ENCODE results near the gene C10orf88. TPM values are rescaled to one million over a fixed set of nuclear protein-coding genes. Genes with fewer than 3 reads are reported as not detected.
"Not testable (repeated sequence)": the region's sequence is repeated elsewhere in the genome, so short reads cannot be mapped to it uniquely, and the experiment has no call there.

Gene C10orf88
- total RNA-seq, 3 donors from 2014 or later (not counting 1 experiment from before 2014, with no cell fraction given), result 6.1 to 8.5 (median 7.2) TPM

DNA sequence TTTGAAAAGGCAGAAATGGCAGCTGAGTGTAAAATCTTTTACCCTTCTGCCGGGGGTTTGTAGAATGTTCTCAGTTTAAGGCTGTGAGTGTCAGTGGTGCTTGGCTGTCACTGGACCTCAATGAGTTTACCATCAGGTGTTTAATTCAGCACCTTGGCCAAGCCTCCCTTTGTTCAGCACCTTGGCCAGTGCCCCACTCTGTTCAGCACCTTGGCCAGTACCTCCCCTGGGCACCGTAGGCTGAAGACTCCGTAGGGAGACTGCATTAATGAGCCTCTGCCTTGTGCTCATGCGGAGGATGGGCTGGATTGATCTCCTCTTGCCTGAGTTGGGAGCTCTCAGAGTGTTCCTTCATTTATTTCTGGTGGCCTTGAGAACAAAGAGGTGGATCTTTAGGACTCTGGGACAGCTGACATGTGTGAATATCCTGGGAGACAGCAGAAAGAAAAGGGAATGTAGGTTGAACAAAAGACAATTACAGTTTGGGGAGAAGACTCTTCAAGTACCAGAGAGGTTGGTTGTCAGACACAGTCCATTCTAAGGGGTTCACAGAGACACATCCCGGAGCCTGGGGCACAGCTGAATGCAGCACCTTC lies 42.0 kb downstream of the C10orf88 start:
- Mint-ChIP-seq H3K4me3 (no peak overlapping the region), H3K9me3 (no peaks in the 10 kb centered on the region), H3K4me1 (no peaks in the 10 kb centered on the region), H3K36me3 (no peaks in the 10 kb centered on the region), H3K27ac (no peak overlapping the region), H3K27me3 (ENCODE audit: low read depth in 2 of 2) (peaks cover 8 to 16% of the 10 kb centered on the region in 2 donors)
- DNase-seq (peak; percentile 26 to 66), ATAC-seq (peak; percentile 72 to 84 (median 72))
- 28% methylated on average over 5 of the region's 5 CpGs for WGBS (ENCODE audit: insufficient coverage)
- Histone ChIP-seq H3K27ac (ENCODE audit: low read length) (no peak overlapping the region), H3K4me1 (ENCODE audit: control insufficient read depth, insufficient read depth, low read length) (no peaks in the 10 kb centered on the region), H3K9me3 (ENCODE audit: control insufficient read depth, insufficient read depth, low read length) (no peaks in the 10 kb centered on the region), H3K36me3 (ENCODE audit: control insufficient read depth, insufficient read depth, low read length) (no peaks in the 10 kb centered on the region), H3K27me3 (ENCODE audit: control insufficient read depth, insufficient read depth, low read length) (no peaks in the 10 kb centered on the region), H3K4me3 (ENCODE audit: low read length) (no peak overlapping the region)
- TF ChIP-seq, protein P1, sequence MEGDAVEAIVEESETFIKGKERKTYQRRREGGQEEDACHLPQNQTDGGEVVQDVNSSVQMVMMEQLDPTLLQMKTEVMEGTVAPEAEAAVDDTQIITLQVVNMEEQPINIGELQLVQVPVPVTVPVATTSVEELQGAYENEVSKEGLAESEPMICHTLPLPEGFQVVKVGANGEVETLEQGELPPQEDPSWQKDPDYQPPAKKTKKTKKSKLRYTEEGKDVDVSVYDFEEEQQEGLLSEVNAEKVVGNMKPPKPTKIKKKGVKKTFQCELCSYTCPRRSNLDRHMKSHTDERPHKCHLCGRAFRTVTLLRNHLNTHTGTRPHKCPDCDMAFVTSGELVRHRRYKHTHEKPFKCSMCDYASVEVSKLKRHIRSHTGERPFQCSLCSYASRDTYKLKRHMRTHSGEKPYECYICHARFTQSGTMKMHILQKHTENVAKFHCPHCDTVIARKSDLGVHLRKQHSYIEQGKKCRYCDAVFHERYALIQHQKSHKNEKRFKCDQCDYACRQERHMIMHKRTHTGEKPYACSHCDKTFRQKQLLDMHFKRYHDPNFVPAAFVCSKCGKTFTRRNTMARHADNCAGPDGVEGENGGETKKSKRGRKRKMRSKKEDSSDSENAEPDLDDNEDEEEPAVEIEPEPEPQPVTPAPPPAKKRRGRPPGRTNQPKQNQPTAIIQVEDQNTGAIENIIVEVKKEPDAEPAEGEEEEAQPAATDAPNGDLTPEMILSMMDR (IDR thresholded peaks at IDR 0.05), result no peak
- intact Hi-C loops (cut with micrococcal nuclease), result no loop called here

DNA sequence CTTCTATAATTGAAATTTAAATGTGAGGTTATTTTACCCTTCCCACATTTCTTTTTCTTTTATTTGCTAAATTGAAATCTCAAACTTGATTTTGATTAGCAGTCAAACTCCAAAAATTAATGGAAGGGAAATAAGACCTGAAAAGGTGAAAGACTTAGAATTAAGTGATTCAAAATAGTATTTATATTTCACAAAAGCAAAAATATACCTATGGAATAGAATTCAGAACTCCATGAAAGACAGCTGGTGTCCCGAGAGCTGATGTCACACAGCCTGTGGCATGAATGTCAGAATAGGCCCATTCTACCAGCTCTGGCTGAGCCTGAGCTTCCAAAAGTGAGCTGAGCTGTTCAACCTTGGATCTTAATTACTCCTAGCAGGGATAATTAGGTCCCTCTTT lies 43.7 kb downstream of the C10orf88 start, which contains the start of gene FAM24A:
TSS of gene FAM24A (plus strand) at position 301 of the 400 bp plus-strand sequence. CDS start 1,025 bp downstream, outside the sequence.
- Mint-ChIP-seq H3K27ac (no peak within 1 kb of the TSS), H3K9me3 (no peaks in the 10 kb centered on the region), H3K4me1 (no peaks in the 10 kb centered on the region), H3K27me3 (ENCODE audit: low read depth in 2 of 2) (peaks cover 8 to 23% of the 10 kb centered on the region in 2 donors), H3K4me3 (no peak within 1 kb of the TSS), H3K36me3 (no peaks in the 10 kb centered on the region)
- ATAC-seq (no peak), DNase-seq (no peak)
- no peak within 1 kb of the TSS for H3K27ac ChIP-seq (ENCODE audit: low read length)
- no peak within 1 kb of the TSS for H3K4me3 ChIP-seq (ENCODE audit: low read length)
- no peaks in the 10 kb centered on the region for H3K9me3 ChIP-seq (ENCODE audit: control insufficient read depth, insufficient read depth, low read length)
- no peaks in the 10 kb centered on the region for H3K4me1 ChIP-seq (ENCODE audit: control insufficient read depth, insufficient read depth, low read length)
- H3K27me3 ChIP-seq (ENCODE audit: control insufficient read depth, insufficient read depth, low read length), result no peaks in the 10 kb centered on the region
- H3K36me3 ChIP-seq (ENCODE audit: control insufficient read depth, insufficient read depth, low read length), result no peaks in the 10 kb centered on the region
- TF ChIP-seq, protein P1 (IDR thresholded peaks at IDR 0.05), result no peak
- WGBS (ENCODE audit: insufficient coverage), result 86% methylated on average over 1 of the region's 1 CpG
- intact Hi-C loops (cut with micrococcal nuclease), result no loop called here

GRCh38 chr10:122903861-122904260 lies 50.2 kb downstream of the C10orf88 start:
- intact Hi-C loops (cut with micrococcal nuclease); H3K4me1 ChIP-seq (ENCODE audit: control insufficient read depth, insufficient read depth, low read length); H3K27ac ChIP-seq (ENCODE audit: low read length); DNase-seq; H3K4me3 ChIP-seq (ENCODE audit: low read length); H3K4me1 Mint-ChIP-seq; H3K27me3 ChIP-seq (ENCODE audit: control insufficient read depth, insufficient read depth, low read length); H3K36me3 ChIP-seq (ENCODE audit: control insufficient read depth, insufficient read depth, low read length); H3K27ac Mint-ChIP-seq; H3K4me3 Mint-ChIP-seq; H3K9me3 Mint-ChIP-seq; H3K9me3 ChIP-seq (ENCODE audit: control insufficient read depth, insufficient read depth, low read length); H3K36me3 Mint-ChIP-seq; ATAC-seq: not testable (repeated sequence)
- 75% methylated on average over 4 of the region's 4 CpGs for WGBS (ENCODE audit: insufficient coverage)
- H3K27me3 Mint-ChIP-seq (ENCODE audit: low read depth in 2 of 2), result peaks cover 24 to 62% of the 10 kb centered on the region in 2 donors

- no peaks in the 10 kb centered on the region for H3K9me3 ChIP-seq (ENCODE audit: control insufficient read depth, insufficient read depth, low read length)
- 90% methylated on average over 5 of the region's 5 CpGs for WGBS (ENCODE audit: insufficient coverage)
- no peak for ATAC-seq
- no peaks in the 10 kb centered on the region for H3K36me3 Mint-ChIP-seq
- H3K4me1 ChIP-seq (ENCODE audit: control insufficient read depth, insufficient read depth, low read length), result no peaks in the 10 kb centered on the region
- no peak overlapping the region for H3K4me3 ChIP-seq (ENCODE audit: low read length)
- no peak overlapping the region for H3K27ac ChIP-seq (ENCODE audit: low read length)
- no peak overlapping the region for H3K27ac Mint-ChIP-seq
- intact Hi-C loops (cut with micrococcal nuclease), result no loop called here
- TF ChIP-seq, protein P1 (IDR thresholded peaks at IDR 0.05), result no peak
- no peaks in the 10 kb centered on the region for H3K27me3 ChIP-seq (ENCODE audit: control insufficient read depth, insufficient read depth, low read length)
- no peaks in the 10 kb centered on the region for H3K36me3 ChIP-seq (ENCODE audit: control insufficient read depth, insufficient read depth, low read length)
- H3K4me3 Mint-ChIP-seq, result no peak overlapping the region
- H3K9me3 Mint-ChIP-seq, result no peaks in the 10 kb centered on the region
- no peaks in the 10 kb centered on the region for H3K4me1 Mint-ChIP-seq
- H3K27me3 Mint-ChIP-seq (ENCODE audit: low read depth in 2 of 2), result peaks cover 0 to 5% of the 10 kb centered on the region in 2 donors
- DNase-seq, result no peak
Measured at GRCh38 chr10:122894261-122894944, 59.6 kb downstream of the C10orf88 start.
